Stimulated activated CD8-positive, alpha-beta memory T cell treated with anti-CD3 and anti-CD28 coated beads, Interleukin-7, amount 100 ng/mL, for 4 hours (primary cell): Measurements from ENCODE around the gene NAT16.
"Not testable (repeated sequence)": the region's sequence is repeated elsewhere in the genome, so short reads cannot be mapped to it uniquely, and the experiment has no call there.

Source experiments
- DNase-seq, 2 donors: peaks; one replicate each; pipeline ENCODE4 v3.0.0-alpha.2; 2020; ENCODE audit warnings: low read depth in 2 of 2

Gene NAT16

DNA sequence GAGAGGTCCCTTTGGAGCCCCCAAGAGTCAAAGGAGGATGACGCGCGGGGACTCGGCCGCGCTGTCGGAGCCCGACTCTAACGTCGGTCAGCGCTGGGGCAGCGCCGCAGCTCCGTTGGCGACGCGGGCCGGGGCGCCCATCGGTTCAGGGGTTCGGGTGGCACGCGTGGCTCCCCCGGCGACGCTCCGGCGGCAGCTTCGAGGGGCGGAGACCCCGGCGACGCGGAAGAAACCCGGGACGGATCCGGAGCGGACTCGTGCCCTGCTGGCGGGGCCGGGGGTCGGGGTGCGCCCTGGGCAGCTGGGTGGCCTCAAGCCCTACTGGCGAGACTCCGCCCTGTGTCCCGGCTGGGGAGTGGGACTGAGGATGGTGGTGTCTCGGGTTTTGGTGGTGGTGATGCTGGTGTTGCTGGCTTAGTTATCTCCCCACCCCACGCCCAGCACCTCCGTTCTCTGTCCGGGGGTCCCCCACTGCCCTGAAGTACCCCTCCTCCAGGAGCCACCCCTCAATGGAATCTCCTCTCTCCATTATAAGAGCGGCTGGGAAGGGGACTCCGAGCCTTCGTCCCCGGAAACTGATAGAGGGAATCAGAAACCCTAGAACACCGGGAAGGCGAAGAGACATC is at the start of gene NAT16:
TSS of gene NAT16 (minus strand) at position 164 of the 626 bp plus-strand sequence. CDS start 5,486 bp downstream, outside the sequence.
- no peak for DNase-seq

DNA sequence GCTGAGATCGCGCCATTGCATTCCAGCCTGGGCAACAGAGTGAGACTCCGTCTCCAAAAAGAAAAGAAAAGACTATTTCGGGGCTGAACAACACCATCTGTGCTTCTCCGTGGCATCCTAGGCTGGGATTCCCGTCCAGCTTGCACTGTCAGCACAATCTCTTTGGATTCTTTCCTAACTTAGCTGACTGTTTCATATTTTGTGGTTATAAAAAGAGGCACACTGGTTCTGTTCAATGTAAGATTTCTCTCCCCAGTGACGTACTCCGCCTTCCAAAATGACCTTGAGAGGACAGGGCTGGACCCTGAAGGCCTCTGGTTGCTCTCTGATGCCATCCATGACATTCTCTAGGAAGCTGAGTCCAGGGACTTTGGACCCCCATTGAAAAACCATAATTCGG is 46.6 kb upstream of the NAT16 start:
- no peak for DNase-seq

DNA sequence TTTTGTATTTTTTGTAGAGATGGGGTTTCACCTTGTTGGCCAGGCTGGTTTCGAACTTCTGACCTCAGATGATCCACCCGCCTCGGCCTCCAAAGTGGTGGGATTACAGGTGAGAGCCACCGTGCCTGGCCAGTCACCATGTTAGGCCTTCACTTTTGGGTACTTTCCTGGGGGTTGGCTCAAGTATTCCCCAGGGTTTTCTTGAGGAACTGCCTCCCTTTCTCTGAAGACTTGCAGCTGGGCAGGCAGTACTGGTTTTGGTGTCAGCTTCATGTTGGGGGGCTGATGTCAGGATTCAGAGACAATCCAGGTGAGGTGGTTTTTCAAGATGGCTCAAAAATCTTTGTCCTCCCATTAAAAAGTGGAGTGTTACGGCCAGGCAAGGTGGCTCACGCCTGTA is 45.6 kb upstream of the NAT16 start:
- DNase-seq: no peak

DNA sequence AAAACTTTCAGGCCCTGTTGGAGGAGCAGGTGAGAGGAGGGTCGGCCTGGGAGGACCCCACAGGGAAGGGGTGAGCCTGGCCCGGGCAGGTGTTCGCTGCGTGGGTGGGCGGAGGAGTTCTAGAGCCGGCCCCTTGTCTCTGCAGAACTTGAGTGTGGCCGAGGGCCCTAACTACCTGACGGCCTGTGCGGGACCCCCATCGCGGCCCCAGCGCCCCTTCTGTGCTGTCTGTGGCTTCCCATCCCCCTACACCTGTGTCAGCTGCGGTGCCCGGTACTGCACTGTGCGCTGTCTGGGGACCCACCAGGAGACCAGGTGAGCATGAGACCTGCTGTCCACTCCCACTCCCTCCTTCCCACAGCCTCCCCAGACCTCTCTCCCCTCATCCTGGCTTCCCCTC is 43.4 kb upstream of the NAT16 start:
- no peak for DNase-seq

DNA sequence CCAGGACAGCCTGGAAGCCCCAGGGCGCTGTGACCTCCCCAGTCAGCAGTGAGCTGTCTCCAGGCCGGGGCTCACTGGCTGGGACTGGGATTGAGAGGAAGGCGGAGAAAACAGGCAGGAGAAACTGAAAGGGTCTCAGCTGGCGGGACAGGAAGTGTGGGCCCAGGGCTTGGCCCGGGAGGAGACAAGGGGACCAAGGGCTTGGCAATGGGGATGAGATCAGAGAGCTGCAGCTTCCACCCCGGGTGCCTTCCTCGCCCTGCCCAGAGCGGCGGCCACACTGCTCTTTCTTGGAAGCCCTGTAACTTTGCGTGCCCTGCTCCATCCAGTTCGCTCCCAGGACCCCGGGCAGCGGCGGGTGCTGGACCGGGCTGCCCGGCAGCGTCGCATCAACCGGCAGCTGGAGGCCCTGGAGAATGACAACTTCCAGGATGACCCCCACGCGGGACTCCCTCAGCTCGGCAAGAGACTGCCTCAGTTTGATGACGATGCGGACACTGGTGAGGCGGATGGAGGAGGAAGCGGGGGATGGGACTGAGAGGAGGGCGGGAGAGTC is 42.3 kb upstream of the NAT16 start:
- no peak for DNase-seq

DNA sequence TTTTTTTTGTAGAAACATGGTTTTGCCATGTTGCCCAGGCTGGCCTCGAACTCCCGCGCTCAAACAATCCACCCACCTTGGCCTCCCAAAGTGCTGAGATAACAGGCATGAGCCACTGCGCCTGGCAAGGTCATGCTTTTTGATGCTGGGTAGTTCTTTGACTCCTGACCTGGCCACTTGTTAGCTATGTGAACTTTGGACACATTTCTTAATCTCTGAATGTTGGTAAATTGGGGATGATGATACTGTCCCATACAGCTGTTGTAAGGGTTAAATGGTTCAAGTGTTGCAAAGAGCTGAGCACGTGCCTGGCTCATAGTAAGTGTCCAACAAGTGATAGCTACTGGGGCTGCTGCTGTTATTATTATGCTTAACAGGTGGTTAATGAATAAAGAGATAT is 40.2 kb upstream of the NAT16 start:
- no peak for DNase-seq

DNA sequence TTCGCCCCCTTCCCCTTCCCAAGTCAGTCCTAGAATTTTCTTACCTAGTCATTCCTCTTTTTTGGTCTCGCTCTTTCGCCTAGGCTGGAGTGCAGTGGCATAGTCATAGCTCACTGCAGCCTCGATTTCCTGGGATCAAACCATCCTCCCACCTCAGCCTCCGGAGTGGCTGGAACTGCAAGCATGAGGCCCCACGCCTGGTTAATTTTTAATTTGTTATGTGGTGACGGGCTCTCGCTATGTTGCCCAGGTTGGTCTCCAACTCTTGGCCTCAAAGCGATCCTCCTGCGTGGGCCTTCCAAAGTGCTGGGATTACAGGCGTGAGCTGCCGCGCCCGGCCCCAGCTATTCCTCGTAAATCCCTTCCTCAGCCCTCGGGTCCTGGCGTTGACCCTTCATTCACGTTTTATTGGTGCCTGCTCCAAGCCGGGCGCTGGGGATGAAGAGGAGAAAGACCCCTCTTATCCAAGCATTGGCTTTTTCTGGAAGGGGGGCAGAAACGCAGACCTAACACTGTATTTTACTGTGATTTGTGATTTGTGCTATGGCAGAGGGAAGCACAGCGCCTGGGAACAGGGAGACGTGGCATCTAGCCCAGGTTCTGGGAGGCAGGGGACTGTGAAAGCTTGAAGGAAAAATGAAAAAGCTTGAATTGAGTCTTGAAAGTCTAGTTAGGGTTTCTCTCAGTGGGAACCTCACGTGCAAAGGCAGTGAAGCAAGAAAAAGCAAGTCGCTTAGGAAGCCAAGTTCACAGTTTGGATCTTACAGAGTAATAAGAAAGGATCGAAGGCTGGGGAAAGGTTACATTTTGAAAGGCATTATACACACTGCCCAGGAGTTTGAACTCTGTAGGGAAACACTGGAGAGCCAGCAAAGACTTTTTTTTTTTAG is 38.4 kb upstream of the NAT16 start:
- no peak for DNase-seq

DNA sequence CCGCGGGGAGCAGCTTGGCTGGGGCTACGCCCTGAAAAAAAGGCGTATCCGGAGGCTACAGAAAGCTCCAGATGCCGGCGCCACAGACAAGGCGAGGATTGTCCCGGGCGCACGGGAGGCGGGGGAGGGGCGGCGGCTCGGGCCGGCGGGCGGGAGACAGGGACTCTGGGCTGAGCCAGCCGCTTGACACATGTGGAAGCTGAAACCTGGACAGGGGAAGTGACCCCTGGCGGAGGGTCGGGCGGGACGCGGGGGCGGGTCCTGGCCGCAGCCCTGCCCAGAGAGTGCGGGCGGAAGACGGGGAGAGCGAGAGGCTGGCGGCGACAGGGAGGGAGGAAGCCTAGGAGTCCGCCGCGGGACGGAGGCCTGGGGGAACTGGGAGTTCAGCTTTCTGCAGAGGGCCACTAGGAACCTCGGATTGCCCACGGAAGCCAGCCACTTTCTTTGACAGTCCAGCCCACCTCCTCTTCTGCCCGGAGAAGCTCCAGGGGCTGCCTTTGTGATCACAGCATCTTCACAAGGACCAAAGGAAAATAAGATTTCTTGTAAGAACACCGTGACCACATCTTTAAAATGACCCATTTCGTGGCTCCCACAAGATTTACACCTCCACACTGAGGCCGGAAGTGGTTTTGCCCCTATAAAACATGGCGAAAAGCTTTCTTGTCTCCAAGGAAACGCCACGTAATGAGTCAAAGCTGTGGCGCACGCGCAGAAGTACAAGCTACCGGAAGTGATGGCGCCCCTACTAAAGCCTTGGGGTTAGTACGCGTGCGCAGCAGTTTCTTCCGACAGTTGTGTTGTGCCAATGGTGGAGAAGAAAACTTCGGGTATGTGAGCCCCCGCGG is 37.5 kb upstream of the NAT16 start, which contains the start of the genes PLOD3 and ZNHIT1:
TSS of gene PLOD3 (minus strand) at position 194 of the 848 bp plus-strand sequence. CDS start 307 bp downstream, outside the sequence.
TSS of gene ZNHIT1 (plus strand) at position 778 of the 848 bp plus-strand sequence. CDS start at position 809, 31 bp downstream.
- DNase-seq: peak; percentile 91 to 95

DNA sequence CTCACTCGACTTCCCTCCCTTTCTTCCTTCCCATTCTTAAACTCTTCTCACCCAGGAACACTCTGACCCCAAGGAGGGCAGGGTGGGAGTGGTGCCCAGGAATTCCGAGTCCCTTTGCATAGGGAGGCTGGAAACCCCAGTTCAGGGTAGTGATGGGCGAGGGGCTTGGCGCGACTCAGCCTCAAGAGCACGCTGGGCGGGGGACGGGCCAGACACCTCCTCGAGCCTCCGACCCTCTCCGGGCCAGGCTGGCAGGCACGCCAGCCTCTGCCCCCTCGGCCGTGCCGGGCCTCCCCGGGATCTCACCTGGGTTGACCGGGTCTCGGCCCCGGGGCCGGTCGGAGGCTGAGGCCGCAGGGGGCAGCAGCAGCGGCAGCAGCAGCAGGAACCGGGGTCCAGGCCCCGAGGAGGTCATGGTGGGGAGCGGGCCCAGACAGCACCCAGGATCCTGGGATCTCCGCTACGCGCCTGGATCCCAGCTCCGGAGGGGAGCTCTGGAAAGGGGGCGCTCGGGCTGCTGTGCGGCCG is 36.8 kb upstream of the NAT16 start:
- no peak for DNase-seq

DNA sequence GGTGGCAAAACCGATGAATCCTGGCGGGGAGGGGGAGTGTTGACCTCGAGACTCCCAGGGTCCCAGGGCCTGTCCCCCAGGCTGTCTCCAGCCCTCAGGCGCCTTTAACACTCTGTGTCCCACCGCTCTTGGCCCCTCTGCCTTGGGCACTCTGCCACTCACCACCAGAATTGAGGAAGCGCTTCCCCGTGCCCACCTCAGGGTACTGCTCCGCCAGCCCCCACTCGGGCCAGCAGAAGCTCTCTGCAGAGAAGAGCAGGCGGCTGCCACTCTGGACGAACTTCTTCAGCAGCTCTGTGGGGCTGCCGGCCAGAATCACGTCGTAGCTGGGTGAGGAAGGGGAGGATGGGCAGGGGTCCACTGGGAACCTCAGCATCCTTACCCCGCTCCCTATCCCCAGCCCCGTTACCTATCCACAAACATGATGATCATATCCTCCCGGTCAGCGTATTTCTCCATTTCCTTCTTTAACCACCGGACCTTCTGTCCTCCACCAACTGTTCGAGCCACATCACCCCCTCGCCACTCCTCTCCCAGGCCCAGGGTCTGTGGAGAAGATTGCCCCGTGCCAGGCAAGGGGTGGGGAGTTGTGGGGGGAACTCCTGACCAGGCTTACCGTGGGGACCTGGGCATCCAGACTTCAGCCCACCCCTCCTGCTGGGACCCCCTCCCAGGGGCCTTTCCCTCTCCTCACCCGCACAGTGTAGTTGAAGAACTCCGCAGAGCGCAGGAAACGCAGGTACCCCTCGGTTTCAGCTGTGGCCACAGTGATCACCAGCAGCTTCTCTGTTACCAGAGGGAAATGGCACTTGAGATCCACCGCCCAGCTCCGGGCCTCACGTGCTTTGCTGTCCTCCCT is 36.1 kb upstream of the NAT16 start:
- no peak for DNase-seq

DNA sequence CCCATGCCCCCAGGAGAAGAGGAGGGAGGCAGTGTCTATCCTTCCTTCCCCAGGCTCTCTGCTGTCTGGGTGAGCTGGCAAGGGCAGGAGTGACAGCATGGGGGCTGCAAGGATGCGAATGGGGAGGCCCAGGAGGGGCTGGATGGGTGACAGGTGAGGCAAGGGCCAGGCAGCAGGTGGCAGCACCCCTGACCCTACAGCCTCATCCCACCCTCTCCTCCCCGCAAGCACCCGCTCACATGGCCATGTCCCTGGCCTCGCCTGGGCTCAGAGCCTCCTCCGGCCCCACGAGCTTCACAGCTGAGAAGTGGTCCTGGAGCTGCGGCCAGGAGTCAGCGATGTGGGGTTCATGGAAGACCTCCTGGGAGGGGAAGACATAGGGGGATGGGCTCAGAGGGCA is 31.9 kb upstream of the NAT16 start:
- DNase-seq: no peak

DNA sequence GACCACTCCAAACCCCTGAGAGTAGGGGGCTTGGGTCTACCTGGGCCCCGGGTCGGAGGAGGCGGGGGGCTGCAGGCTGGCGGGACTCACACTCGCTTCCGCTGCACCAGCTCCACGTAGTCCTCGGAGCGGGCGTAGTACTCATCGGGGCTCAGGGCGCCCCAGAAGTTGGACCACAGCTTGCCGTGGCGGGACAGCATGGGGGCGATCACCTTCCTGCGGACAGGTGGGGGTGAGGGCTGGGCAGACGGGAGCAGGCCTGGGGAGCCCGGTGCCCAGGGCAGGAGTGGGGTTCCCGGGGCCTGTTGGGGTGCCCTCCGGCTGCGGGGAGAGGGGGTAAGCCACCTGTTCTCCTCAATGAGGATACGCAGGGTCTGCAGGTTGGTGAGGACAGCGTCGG is 31.4 kb upstream of the NAT16 start:
- no peak for DNase-seq

DNA sequence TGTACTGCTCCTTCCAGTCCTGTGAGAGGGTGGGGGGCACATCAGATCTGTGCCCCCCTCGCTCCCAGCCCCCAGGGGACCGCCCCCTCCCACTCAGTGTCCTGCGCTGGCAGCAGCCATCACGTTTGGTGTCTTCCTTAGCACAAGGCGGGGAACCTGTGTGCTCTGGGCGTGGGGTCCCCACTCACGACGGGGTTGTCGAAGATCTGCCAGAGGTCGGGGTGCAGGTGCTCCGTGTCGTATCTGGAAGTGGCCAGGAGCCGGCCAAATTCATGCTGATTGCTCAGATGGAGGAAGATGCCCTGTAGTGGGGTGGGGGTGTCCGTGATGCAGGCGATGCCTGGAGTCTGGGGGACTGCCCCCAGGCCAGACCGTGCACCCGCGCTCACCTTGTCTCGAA is 30.1 kb upstream of the NAT16 start:
- no peak for DNase-seq

DNA sequence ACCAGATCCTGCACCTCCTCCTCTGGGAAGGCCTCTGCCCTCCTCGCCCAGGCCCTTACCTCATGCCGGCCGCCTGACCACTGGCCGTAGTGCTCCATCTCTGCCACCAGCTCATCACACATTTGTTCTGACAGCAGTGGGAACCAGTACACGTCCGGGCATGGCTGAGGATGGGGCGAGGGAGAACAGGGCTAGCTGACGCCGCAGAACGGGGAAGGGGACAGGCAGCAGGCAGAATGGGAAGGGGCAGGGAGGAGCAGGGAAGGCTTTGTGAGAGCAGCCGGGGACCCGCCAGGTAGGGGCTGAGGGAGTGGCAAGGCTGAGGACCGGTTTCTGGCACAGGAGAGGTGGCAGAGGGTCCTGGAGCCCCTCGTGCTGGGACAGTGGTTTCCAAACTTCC is 28.7 kb upstream of the NAT16 start:
- DNase-seq: no peak

DNA sequence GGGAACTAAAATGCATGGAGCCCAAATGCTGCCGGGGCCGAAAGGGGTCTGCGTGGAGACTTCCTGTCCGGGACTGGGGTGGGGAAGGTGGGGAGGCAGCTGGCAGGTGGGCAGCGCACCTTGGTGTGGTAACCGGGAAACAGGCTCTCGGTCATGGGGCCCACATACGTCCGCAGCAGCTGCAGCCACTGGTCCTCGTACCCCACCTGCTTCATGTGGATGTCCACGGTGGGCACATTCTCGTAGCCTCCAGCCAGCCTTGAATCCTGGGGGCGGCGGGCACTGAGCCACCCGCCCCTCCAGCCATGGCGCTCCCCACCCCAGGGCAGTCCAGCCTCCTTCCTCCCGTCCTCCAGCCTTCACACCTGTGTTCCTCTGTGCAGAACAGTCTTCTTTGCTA is 27.4 kb upstream of the NAT16 start:
- no peak for DNase-seq

DNA sequence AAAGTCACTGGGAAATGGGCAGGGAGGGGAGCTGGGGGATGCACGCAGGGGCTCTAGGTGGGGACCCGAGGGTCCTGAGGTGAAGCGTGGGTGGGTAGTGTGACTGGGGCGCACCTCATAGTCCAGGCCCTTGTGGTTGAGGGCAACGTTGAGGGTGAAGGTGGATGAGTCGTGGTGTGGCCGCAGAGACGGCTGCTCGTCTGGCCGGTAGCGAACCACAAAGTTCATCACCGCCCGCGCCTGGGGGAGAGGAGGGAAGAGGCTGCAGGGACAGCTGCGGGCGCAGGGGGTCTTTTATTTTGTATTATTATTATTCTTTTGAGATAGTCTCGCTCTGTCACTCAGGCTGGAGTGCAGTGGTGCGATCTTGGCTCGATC is 26.6 kb upstream of the NAT16 start:
- no peak for DNase-seq

DNA sequence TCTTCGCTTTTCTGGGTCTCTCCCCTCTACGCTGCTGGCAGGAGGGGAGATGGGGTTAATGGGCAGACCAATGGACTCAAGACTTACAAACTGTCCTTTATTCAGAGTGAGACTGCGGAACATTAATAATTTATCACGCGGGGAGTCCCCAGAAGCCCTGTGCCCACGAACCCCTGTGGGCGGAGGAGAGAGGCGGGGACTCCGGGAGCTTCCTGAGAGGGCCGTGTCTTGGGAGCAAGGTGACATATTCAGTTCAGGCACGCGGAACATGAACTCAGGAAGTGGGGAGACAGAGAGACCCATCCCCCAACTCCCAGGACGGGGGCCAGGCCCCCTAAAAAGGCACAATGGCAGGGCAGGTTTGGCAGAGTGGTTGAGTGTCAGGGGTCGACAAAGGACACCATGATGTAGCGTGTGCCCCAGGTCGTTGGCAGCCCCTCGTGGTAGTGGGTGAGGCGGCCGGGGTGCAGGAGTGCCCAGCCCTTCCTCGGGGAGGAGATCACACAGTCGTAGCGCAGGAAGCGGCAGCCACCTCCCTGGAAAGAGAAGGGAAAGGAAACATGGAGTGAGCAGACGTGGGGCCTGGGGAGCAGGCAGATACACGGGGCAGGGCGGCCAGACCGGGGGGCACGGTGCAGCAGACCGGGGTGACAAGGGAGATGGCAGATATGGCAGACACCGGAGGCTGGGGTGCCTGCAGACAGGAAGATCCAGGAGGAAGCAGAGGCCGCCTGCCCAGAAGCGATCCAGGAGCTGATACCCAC is 26.0 kb upstream of the NAT16 start:
- no peak for DNase-seq

DNA sequence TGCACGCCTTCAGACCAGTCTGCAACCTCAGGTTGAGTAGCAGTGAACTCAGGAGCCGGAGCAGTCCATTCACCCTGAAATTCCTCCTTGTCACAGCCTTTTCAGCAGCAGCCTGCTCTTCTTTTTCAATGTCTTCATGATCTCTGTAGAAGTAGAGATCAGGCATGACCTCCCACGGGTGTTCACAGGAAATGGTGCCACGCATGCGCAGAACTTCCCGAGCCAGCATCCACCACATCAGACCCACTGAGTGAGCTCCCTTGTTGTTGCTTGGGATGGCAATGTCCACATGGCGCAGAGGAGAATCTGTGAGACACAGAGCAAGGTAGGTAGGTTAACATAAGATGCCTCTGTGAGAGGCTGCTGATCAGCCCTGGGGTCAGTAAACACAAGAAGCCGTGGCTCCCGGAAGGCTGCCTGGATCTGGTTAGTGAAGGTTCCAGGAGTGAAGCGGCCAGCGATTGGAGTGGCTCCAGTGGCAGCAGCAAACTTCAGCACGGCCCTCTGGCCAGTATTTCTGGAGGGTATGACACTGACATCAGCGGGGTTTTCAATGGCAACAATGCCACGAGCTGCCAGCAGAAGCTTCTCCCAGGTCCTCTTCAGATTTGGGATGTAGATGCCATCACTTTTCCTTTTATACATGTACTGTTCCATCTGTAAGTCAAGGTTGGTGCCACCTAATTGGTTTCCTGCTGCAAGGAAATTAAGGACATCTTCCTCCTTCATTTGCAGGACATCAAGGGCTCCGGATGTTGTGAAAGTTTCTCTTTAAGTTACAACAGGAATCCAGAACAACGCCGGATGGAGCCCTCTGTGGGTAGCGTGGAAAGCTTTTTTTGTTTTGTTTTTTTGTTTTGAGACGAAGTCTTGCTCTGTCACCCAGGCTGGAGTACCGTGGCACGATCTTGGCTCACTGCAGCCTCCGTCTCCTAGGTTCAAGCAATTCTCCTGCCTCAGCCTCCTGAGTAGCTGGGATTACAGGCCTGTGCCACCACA is 23.9 kb upstream of the NAT16 start:
- DNase-seq: not testable (repeated sequence)

DNA sequence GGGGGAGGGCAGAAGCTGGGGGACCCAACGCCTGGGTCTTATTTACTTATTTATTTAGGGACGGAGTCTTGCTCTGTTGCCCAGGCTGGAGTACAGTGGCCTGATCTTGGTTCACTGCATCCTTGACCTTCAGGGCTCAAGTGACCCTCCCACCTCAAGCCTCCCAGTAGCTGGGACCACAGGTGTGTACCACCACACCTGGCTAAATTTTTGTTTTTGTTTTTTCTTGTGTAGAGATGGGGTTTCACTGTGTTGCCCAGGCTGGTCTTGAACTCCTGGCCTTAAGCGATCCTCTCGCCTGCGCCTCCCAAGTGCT is 22.5 kb upstream of the NAT16 start:
- no peak for DNase-seq
